Stimulated activated CD4-positive, alpha-beta T cell treated with anti-CD3 and anti-CD28 coated beads, Interleukin-2, amount 100 ng/mL, for 24 hours (primary cell): Measurements from ENCODE around the gene PCDH15.
"Not testable (repeated sequence)": the region's sequence is repeated elsewhere in the genome, so short reads cannot be mapped to it uniquely, and the experiment has no call there.

ENCODE experiments used
- DNase-seq, 2 donors: peaks; one replicate each; pipeline ENCODE4 v3.0.0-alpha.2; 2020

The PCDH15 gene

GRCh38 chr10:53955091-53955490 is 845.9 kb downstream of the PCDH15 start:
- no peak for DNase-seq

DNA sequence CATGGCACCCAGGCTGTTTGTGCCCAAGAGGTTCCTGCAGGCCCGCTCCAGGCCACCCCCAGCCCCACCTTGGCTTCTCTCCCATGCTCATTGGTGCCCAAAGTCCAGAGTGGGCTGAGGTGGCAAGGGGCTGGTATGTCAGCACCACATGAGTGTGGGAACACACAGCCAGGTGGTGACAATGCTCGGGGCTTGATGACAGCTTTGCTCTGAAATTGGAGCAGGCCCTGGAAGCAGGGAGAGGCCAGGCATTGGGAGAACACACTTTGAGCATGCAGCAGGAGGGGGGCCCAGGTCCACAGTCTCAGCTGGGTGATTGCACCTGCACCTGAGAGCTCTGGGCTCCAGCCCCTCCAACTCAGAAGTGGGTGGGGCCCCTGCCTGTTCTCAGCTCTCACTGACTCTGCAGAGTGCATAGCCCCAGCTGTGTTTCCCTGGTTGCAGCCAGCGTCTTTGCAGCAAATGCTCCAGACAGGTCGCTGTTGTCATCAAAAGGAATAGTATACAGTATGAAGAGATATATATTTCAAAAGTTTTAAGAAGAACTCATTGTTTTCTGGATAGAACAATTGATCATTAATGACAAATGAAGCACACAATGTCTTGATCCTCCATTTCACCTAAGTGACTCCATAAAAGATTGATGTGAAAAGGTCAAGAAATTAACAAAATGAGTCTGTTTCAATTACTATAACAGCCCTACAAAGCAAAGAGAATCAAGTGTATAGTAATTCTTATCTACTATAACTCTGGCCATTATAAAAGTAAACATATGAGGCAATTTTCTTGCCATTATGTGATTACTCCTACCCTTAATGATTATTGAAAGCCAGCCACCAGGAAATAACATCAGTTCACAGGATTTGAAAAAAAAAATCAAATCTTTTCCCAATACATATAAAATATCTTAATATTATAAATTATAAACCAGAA is 848.1 kb downstream of the PCDH15 start:
- no peak for DNase-seq

- DNase-seq, result no peak
These were observed 861.4 kb downstream of the PCDH15 start for GRCh38 chr10:53939654-53940053.

DNA sequence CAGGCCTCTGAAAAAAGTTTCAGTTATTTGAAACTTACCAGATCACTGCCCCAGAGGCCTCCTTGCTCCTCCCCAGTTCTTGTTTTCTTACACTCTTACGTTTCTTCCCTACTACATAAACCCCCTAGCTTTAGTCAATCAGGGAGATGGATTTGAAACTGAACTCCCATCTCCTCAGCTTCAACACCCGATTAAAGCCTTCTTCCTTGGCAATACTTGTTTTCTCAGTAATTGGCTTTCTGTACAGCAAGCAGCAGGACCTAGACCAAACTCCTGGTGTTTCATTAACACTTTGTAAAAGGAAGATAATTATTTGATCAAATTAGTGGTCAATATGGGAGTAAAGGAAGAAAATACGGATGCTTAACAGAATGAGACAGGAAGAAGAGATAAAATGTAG is 870.4 kb downstream of the PCDH15 start:
- DNase-seq, result no peak

DNA sequence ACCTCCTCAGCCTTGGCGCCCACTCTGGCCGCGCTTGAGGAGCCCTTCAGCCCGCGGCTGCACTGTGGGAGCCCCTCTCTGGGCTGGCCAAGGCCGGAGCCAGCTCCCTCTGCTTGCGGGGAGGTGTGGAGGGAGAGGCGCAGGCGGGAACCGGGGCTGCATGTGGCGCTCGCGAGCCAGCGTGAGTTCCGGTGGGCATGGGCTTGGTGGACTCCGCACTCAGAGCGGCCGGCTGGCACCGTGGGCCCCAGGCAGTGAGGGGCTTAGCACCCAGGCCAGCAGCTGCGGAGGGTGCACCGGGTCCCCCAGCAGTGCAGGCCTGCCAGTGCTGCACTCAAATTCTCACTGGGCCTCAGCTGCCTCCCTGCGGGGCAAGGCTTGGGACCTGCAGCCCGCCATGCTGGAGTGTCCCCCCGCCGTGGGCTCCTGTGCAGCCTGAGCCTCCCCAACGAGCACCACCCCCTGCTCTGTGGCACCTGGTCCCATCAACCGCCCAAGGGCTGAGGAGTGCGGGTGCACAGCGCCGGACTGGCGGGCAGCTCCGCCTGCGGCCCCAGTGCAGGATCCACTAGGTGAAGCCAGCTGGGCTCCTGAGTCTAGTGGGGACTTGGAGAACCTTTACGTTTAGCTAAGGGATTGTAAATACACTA is 876.9 kb downstream of the PCDH15 start:
- DNase-seq, result not testable (repeated sequence)

GRCh38 chr10:53918755-53919154 is 882.3 kb downstream of the PCDH15 start:
- no peak for DNase-seq

GRCh38 chr10:53909791-53910190 is 891.2 kb downstream of the PCDH15 start:
- DNase-seq, result no peak

- no peak for DNase-seq
These were observed 896.4 kb downstream of the PCDH15 start for GRCh38 chr10:53904506-53905241.

- DNase-seq, result no peak
These were observed 897.3 kb downstream of the PCDH15 start for GRCh38 chr10:53903756-53904155.

DNA sequence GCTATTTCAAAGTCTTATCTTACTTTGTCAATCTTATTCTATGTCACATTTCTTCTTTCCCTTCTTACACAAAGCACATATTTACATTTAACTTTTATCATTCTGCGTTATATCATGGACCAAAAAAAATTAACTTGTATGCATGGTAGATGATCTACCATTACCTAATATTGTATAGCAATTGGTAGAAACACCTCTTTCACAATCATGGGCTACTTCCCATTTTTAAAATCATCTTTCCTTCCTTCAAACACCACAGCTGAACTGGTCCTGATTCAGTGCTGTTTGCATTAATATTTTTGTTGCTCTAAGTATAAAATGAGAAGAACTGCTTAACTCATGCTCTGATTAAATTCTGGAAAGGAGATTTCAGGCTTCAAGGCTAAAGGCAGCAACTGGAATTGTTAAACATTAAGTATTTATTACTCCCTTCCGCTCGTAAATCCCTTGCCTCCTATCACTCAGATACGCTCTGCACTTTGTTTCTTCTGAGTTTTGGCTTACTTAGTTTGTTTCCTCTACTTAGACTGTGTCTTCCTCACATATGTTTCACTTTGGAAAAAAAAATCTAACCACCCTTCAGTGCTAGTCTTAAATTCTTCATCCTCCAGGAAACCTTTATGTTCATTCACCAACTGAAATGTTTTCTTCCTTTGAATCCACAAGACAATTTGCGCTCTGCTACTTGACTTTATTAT is 901.4 kb downstream of the PCDH15 start:
- no peak for DNase-seq

- DNase-seq, result no peak
These were observed 902.5 kb downstream of the PCDH15 start for GRCh38 chr10:53898532-53898931.

- DNase-seq, result no peak
These were observed 906.9 kb downstream of the PCDH15 start for GRCh38 chr10:53894145-53894544.

- DNase-seq, result no peak
These were observed 908.0 kb downstream of the PCDH15 start for GRCh38 chr10:53893061-53893460.

GRCh38 chr10:53886325-53887300 is 914.4 kb downstream of the PCDH15 start:
- DNase-seq, result no peak

DNA sequence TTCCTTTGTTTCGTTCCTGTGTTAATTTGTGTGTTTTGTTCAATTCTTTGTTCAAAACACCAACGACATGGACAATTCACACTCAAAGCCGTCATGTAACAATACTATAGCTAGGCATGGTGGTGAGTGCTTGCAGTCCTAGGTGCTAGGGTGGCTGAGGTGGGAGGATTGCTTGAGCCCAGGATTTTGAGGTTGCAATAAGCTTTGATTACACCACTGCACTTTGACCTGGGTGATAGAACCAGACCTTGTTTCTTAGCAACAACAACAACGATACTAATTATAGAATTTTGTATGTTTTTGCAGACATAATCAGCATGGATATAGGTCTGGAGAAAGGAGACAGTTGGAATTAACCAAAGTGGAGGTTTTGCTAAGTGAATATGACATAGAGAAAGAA is 936.2 kb downstream of the PCDH15 start:
- DNase-seq, result no peak

GRCh38 chr10:53852450-53853175 is 948.4 kb downstream of the PCDH15 start:
- DNase-seq, result no peak

- DNase-seq, result no peak
These were observed 954.2 kb downstream of the PCDH15 start for GRCh38 chr10:53846809-53847208.

GRCh38 chr10:53843736-53844362 is 957.2 kb downstream of the PCDH15 start:
- DNase-seq, result no peak

DNA sequence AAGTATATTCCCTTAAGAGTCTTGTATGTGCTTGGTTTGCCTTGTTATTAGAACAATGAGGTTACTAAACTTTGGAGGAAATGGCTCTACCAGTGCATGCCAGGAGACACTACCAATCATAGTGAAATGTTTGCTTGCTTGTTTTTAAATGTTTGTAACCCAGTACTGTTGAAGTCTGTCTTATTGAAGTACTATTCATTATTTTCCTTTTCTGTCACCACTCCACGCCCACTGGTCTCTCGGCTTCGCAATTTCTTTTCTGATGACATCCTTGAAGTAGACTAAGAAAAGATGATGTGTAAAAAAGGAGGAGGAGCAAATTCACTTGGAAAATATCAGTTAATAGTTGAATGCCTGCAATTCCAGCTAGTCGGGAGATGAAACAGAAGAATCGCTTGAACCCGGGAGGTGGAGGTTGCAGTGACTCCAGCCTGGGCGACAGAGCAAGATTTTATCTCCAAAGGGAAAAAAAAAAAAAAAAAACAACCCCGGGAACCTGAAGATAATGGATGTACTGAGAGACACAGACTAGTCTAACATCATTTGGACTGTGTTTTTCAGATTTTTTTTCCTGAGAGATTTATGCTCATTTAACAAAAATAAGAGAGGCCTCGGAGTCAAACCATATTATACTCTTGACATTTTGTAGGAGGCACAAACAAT is 959.4 kb downstream of the PCDH15 start:
- no peak for DNase-seq

DNA sequence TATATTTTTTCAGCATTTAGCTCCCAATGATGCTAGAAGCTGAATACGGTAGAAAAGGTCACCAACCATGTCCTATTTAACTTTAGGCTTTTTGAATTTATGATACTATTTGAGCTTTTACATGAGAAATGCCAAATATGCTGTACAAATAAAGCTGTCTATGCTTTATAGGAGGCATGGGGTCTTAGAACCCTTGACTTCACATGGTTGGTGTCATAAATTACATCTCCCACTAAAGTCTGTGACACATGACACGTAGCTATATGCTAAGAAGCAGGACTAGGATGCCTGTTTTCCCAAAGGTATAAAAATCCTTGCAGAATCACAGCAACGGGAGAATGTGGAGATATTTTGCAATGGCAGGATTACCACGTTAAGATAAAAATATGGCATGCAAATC is 960.4 kb downstream of the PCDH15 start:
- no peak for DNase-seq
